H9 (cell line): ENCODE data around the gene THTPA. TPM values are rescaled to one million over a fixed set of nuclear protein-coding genes. Genes with fewer than 3 reads are reported as not detected.

Experiments
- DNase-seq: peaks from one replicate; pipeline ENCODE4 v3.0.0-alpha.2; 2017
- H2AFZ ChIP-seq: one replicate; pipeline ENCODE4 v1.6.1; 2013; ENCODE audit warnings: mild to moderate bottlenecking, low read length, control low read depth, moderate library complexity
- H2AK5ac ChIP-seq: 2 replicates; pipeline ENCODE4 v1.6.1; 2013; ENCODE audit warnings: low read length, control low read depth, mixed read lengths; ENCODE audit not compliant: insufficient read length
- H2BK120ac ChIP-seq: one replicate; pipeline ENCODE4 v1.6.1; 2013; ENCODE audit warnings: low read depth, mild to moderate bottlenecking, low read length, control low read depth, inconsistent platforms; ENCODE audit not compliant: poor library complexity, severe bottlenecking
- H2BK12ac ChIP-seq: 2 replicates; pipeline ENCODE4 v1.6.1; 2013; ENCODE audit warnings: low read length, control low read depth, mixed read lengths, low read depth; ENCODE audit not compliant: insufficient read length
- H2BK15ac ChIP-seq: 2 replicates; pipeline ENCODE4 v1.6.1; 2013; ENCODE audit warnings: low read depth, low read length, control low read depth
- H2BK20ac ChIP-seq: one replicate; pipeline ENCODE4 v1.6.1; 2013; ENCODE audit warnings: low read depth, mild to moderate bottlenecking, low read length, control low read depth, inconsistent platforms; ENCODE audit not compliant: poor library complexity, severe bottlenecking
- H2BK5ac ChIP-seq: 2 replicates; pipeline ENCODE4 v1.6.1; 2013; ENCODE audit warnings: low read length, control low read depth, mixed read lengths; ENCODE audit not compliant: insufficient read length
- H3K14ac ChIP-seq: 2 replicates; pipeline ENCODE4 v1.6.1; 2013; ENCODE audit warnings: low read length, control low read depth; ENCODE audit not compliant: insufficient read depth
- H3K18ac ChIP-seq: 2 replicates; pipeline ENCODE4 v1.6.1; 2013; ENCODE audit warnings: low read depth, mild to moderate bottlenecking, mixed read lengths, low read length, control low read depth; ENCODE audit not compliant: insufficient read length
- H3K23ac ChIP-seq: 2 replicates; pipeline ENCODE4 v1.6.1; 2013; ENCODE audit warnings: low read length, control low read depth, mixed read lengths, low read depth; ENCODE audit not compliant: insufficient read length
- H3K23me2 ChIP-seq: 2 replicates; pipeline ENCODE4 v1.6.1; 2013; ENCODE audit warnings: low read depth, mild to moderate bottlenecking, mixed read lengths, low read length, control low read depth; ENCODE audit not compliant: insufficient read length, poor library complexity, severe bottlenecking
- H3K27ac ChIP-seq: 2 replicates; pipeline ENCODE4 v1.5.1; 2013; ENCODE audit warnings: low read length, control low read depth, mixed read lengths, low read depth; ENCODE audit not compliant: insufficient read length
- H3K27me3 ChIP-seq: 2 replicates; pipeline ENCODE4 v1.6.1; 2013; ENCODE audit warnings: low read length, control low read depth, inconsistent platforms; ENCODE audit not compliant: insufficient read depth
- H3K4ac ChIP-seq: 2 replicates; pipeline ENCODE4 v1.6.1; 2013; ENCODE audit warnings: low read depth, mild to moderate bottlenecking, control low read depth, inconsistent platforms, low read length, moderate library complexity
- H3K4me1 ChIP-seq: 2 replicates; pipeline ENCODE4 v1.6.1; 2013; ENCODE audit warnings: low read length, control low read depth, inconsistent platforms; ENCODE audit not compliant: insufficient read depth
- H3K4me2 ChIP-seq: 2 replicates; pipeline ENCODE4 v1.6.1; 2013; ENCODE audit warnings: low read length, control low read depth, mixed read lengths; ENCODE audit not compliant: insufficient read length, insufficient read depth
- H3K56ac ChIP-seq: 2 replicates; pipeline ENCODE4 v1.6.1; 2013; ENCODE audit warnings: low read depth, mild to moderate bottlenecking, mixed read lengths, low read length, control low read depth; ENCODE audit not compliant: insufficient read length
- H3K79me1 ChIP-seq: 2 replicates; pipeline ENCODE4 v1.6.1; 2013; ENCODE audit warnings: low read depth, mild to moderate bottlenecking, moderate library complexity, low read length, control low read depth, inconsistent platforms; ENCODE audit not compliant: insufficient read depth, poor library complexity, severe bottlenecking
- H3K79me2 ChIP-seq: 2 replicates; pipeline ENCODE4 v1.6.1; 2013; ENCODE audit warnings: low read length, control low read depth, inconsistent platforms; ENCODE audit not compliant: insufficient read depth
- H3K9ac ChIP-seq: 2 replicates; pipeline ENCODE4 v1.6.1; 2013; ENCODE audit warnings: low read length, control low read depth, mixed read lengths; ENCODE audit not compliant: insufficient read length; ENCODE audit errors: extremely low read depth
- H3K9me3 ChIP-seq: one replicate; pipeline ENCODE4 v1.6.1; 2013; ENCODE audit warnings: low read depth, low read length, inconsistent platforms; ENCODE audit not compliant: control insufficient read depth
- H3T11ph ChIP-seq: one replicate; pipeline ENCODE4 v1.6.1; 2013; ENCODE audit warnings: mild to moderate bottlenecking, low read length, control low read depth, inconsistent platforms
- H4K20me1 ChIP-seq: one replicate; pipeline ENCODE4 v1.6.1; 2013; ENCODE audit not compliant: control insufficient read depth, insufficient read length, insufficient read depth
- H4K5ac ChIP-seq: 2 replicates; pipeline ENCODE4 v1.6.1; 2013; ENCODE audit warnings: low read depth, mild to moderate bottlenecking, mixed read lengths, low read length, control low read depth; ENCODE audit not compliant: insufficient read length
- H4K8ac ChIP-seq: replicated peaks from 2 replicates; pipeline ENCODE4 v1.6.1; 2013; ENCODE audit warnings: low read length, control low read depth, mixed read lengths, low read depth; ENCODE audit not compliant: insufficient read length
- H4K91ac ChIP-seq: 2 replicates; pipeline ENCODE4 v1.6.1; 2013; ENCODE audit warnings: low read depth, mild to moderate bottlenecking, moderate library complexity, mixed read lengths, low read length, control low read depth; ENCODE audit not compliant: insufficient read length
- H3K27ac Mint-ChIP-seq, 3 experiments: 2 replicates in 2 of 3; 3 replicates in 1 of 3; pipeline ENCODE4 v1.8.0; 2020 to 2021; ENCODE audit warnings: mixed read lengths in 3 of 3, mild to moderate bottlenecking in 1 of 3, moderate library complexity in 1 of 3
- H3K27me3 Mint-ChIP-seq: 2 replicates; pipeline ENCODE4 v1.8.0; 2021; ENCODE audit warnings: low read depth, mild to moderate bottlenecking, moderate library complexity, mixed read lengths
- H3K36me3 Mint-ChIP-seq, 3 experiments: 2 replicates in 2 of 3; 3 replicates in 1 of 3; pipeline ENCODE4 v1.8.0; 2020 to 2021; ENCODE audit warnings: low read depth in 3 of 3, mixed read lengths in 3 of 3; ENCODE audit not compliant: insufficient read depth in 1 of 3
- H3K4me1 Mint-ChIP-seq, 2 experiments: 2 replicates each; pipeline ENCODE4 v1.8.0; 2020; ENCODE audit warnings: mixed read lengths in 2 of 2
- H3K4me3 Mint-ChIP-seq, 2 experiments: 2 replicates in 1 of 2; 3 replicates in 1 of 2; pipeline ENCODE4 v1.8.0; 2020 to 2021; ENCODE audit warnings: mild to moderate bottlenecking in 2 of 2, mixed read lengths in 2 of 2, moderate library complexity in 1 of 2
- H3K9me3 Mint-ChIP-seq, 2 experiments: 2 replicates in 1 of 2; 3 replicates in 1 of 2; pipeline ENCODE4 v1.8.0; 2020; ENCODE audit warnings: mild to moderate bottlenecking in 2 of 2, mixed read lengths in 2 of 2, moderate library complexity in 1 of 2
- CTCF ChIP-seq: fragments of 200-600 bp; sonication (generic); conservative IDR thresholded peaks from 3 replicates; pipeline ENCODE4 v1.8.0; 2021; ENCODE audit warnings: antibody characterized with exemption, mild to moderate bottlenecking
- WGBS: extraction: QIAGEN DNeasy Blood & Tissue Kit; methylation state at CpG from one replicate; pipeline ENCODE4 v1.1.7; 2013; ENCODE audit warnings: missing lambda C conversion rate, low lambda C conversion rate, mixed read lengths; ENCODE audit not compliant: insufficient read length; ENCODE audit errors: extremely low coverage; 5-methylcytosine and 5-hydroxymethylcytosine counted together
- total RNA-seq: library from RNA; stranded (reverse); gene quantifications from 2 replicates; pipeline ENCODE4 v1.2.1, GENCODE V29; 2021

The THTPA gene
- total RNA-seq, 1 experiment from 2014 or later = 15.6 TPM

- Histone ChIP-seq H3K79me2 (no peaks in the 10 kb centered on the region; the same call in 1 of the 2 replicates), H2BK12ac (peak overlapping the region; percentile 74), H3K27ac (peak overlapping the region; percentile 96), H4K5ac (peak overlapping the region; percentile 48), H2AK5ac (peak overlapping the region; percentile 43), H3K23ac (no peak overlapping the region), H4K91ac (peak overlapping the region; percentile 10), H2BK15ac (no peak overlapping the region), H3K79me1 (no peaks in the 10 kb centered on the region), H2BK20ac (no peak overlapping the region), H2AFZ (no peak overlapping the region), H4K20me1 (no peaks in the 10 kb centered on the region), H3K56ac (peak overlapping the region; percentile 57), H3K9me3 (no peaks in the 10 kb centered on the region), H3K27me3 (no peaks in the 10 kb centered on the region), H3K4me2 (peak overlapping the region; percentile 89), H3K4me1 (peaks cover 26% of the 10 kb centered on the region; the same call in 1 of the 2 replicates), H3K18ac (peak overlapping the region; percentile 58), H2BK120ac (peak overlapping the region; percentile 79), H3K14ac (peak overlapping the region; percentile 83; the same call in 1 of the 2 replicates), H4K8ac (no peak overlapping the region), H3K9ac (peak overlapping the region; percentile 50), H3T11ph (peak overlapping the region; percentile 21), H2BK5ac (peak overlapping the region; percentile 60), H3K4ac (peak overlapping the region; percentile 48; the same call in 1 of the 2 replicates), H3K23me2 (peaks cover 19% of the 10 kb centered on the region)
- H3K4me3 Mint-ChIP-seq = peak overlapping the region; percentile 80 to 89
- peak overlapping the region; percentile 98 to 99 (median 99) for H3K27ac Mint-ChIP-seq
- no CpG with 5 or more reads among the region's 10 CpGs for WGBS
- peaks cover 57 to 59% of the 10 kb centered on the region in 2 experiments for H3K4me1 Mint-ChIP-seq
- TF ChIP-seq CTCF = peak; percentile 88
- no peaks in the 10 kb centered on the region; a peak in 1 of 5 replicates for H3K9me3 Mint-ChIP-seq
- peaks cover 21 to 36% (median 27%) of the 10 kb centered on the region in 3 experiments; a peak in 6 of 7 replicates for H3K36me3 Mint-ChIP-seq
- DNase-seq = peak; percentile 85
- no peaks in the 10 kb centered on the region for H3K27me3 Mint-ChIP-seq
These were observed 16.6 kb upstream of the THTPA start for GRCh38 chr14:23539248-23540140.
